ENCODE measurements around the gene NLRP6.
"Not testable (repeated sequence)": the region's sequence is repeated elsewhere in the genome, so short reads cannot be mapped to it uniquely, and the experiment has no call there.

The NLRP6 gene

GRCh38 chr11:294780-295179 is 16.6 kb downstream of the NLRP6 start:
- DNase-seq: no peak

- DNase-seq: no peak
Measured at GRCh38 chr11:295351-296170, 17.4 kb downstream of the NLRP6 start.

GRCh38 chr11:296171-297050 is 18.2 kb downstream of the NLRP6 start:
- DNase-seq: no peak

- no peak for DNase-seq
Measured at GRCh38 chr11:297051-297585, 18.9 kb downstream of the NLRP6 start.

GRCh38 chr11:297586-298405 is 19.6 kb downstream of the NLRP6 start:
- DNase-seq: no peak

- DNase-seq: no peak
Measured at GRCh38 chr11:298406-299065, 20.3 kb downstream of the NLRP6 start.

GRCh38 chr11:299081-299891 is 21.1 kb downstream of the NLRP6 start, which contains the start of gene IFITM5:
Gene IFITM5, minus strand, starts transcription at chr11:299526. Its CDS starts 36 bp downstream, at chr11:299490.
- no peak for DNase-seq

GRCh38 chr11:299951-300735 is 21.9 kb downstream of the NLRP6 start:
- no peak for DNase-seq

- DNase-seq: no peak
Measured at GRCh38 chr11:303363-303762, 25.2 kb downstream of the NLRP6 start.

- no peak for DNase-seq
Measured at GRCh38 chr11:304061-304506, 25.9 kb downstream of the NLRP6 start.

GRCh38 chr11:304915-305843 is 27.0 kb downstream of the NLRP6 start:
- no peak for DNase-seq

- no peak for DNase-seq
Measured at GRCh38 chr11:305844-306211, 27.6 kb downstream of the NLRP6 start.

GRCh38 chr11:306645-307371 is 28.6 kb downstream of the NLRP6 start:
- no peak for DNase-seq

- DNase-seq: not testable (repeated sequence)
Measured at GRCh38 chr11:307766-308708, 29.8 kb downstream of the NLRP6 start, which contains the start of gene IFITM2. Gene IFITM2, plus strand, starts transcription at chr11:307816. Its CDS starts 377 bp downstream, at chr11:308193.

GRCh38 chr11:308740-309665 is 30.8 kb downstream of the NLRP6 start:
- DNase-seq: not testable (repeated sequence)

Data from NCI-H526 treated with DMSO at 0.1 percent for 48 hours (cell line).